Measurements from ENCODE around the gene TTC7B.
A peak's percentile ranks its signal among the peaks of the same experiment; 100 is the strongest.

TTC7B gene

DNA sequence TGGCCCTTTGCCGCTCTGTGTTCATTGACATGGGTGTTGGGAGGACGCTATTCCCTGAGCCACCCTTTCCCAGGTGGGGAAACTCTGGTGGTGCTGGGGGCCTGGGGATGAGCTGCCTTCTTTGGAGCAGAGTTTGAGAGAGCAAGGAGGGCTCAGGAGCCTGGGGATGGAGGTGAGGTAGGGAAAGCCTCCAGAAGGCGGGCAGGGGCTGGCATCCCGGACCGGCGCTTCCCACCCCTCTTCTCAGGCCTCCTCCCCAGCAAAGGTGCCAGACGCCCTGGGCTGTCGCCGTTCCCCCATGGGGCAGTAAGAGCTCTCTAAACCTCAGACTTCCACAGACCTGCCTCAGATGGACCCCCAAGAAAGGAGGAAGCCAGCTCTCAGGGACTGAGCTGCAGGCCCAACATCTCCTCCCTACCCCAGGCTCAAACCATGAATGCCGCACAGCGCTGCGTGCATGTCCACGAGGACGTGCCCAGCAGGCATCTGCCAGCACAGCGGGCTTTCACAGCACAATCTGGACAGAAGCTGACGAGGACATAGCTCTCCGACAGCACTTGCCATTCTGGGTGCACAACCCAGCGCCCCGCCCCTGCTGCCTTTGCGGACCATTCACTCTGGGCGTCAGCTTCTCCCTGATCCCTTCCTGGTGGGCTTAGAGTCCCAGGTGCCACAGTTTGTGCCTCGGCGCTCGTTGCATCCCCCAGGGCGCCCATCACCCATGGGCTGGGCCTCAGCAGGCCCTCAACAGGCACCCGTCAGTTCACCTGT, 14.9 kb upstream of the TTC7B start:
- Histone ChIP-seq H4K12ac (ENCODE audit: low read depth, low read length) (no peak overlapping the region), H3K4me2 (ENCODE audit: low read length) (no peak overlapping the region), H3K79me1 (ENCODE audit: low read length) (peaks cover 6% of the 10 kb centered on the region), H3K79me2 (ENCODE audit: control insufficient read depth, insufficient read depth, low read length, poor library complexity) (peaks cover 2% of the 10 kb centered on the region), H2BK5ac (ENCODE audit: low read depth, low read length, poor library complexity) (no peak overlapping the region), H3K23ac (ENCODE audit: low read length) (no peak overlapping the region), H4K91ac (ENCODE audit: low read depth, low read length) (no peak overlapping the region), H2BK12ac (ENCODE audit: low read length) (no peak overlapping the region), H3K18ac (ENCODE audit: low read length) (no peak overlapping the region), H2AFZ (ENCODE audit: insufficient read depth, low read length, poor library complexity) (no peak overlapping the region), H2AK5ac (ENCODE audit: low read length) (no peak overlapping the region), H3K36me3 (ENCODE audit: control insufficient read depth in 1 of 2, insufficient read depth in 2 of 2, low read length in 2 of 2) (no peaks in the 10 kb centered on the region), H3K14ac (ENCODE audit: low read length) (no peak overlapping the region), H3K4me1 (ENCODE audit: control insufficient read depth in 1 of 2, insufficient read depth in 2 of 2, low read length in 2 of 2) (peaks cover 7 to 9% of the 10 kb centered on the region in 2 experiments), H2BK120ac (ENCODE audit: insufficient read depth, low read length, poor library complexity) (no peak overlapping the region), H3K9ac (ENCODE audit: low read length) (no peak overlapping the region), H4K8ac (ENCODE audit: low read depth, low read length) (no peak overlapping the region), H3K9me3 (ENCODE audit: insufficient read depth, low read depth, low read length) (no peaks in the 10 kb centered on the region), H3K27ac (ENCODE audit: low read depth, low read length) (no peak overlapping the region), H3K4ac (ENCODE audit: low read depth, low read length) (no peak overlapping the region), H3K4me3 (ENCODE audit: low read depth, low read length) (no peak overlapping the region), H3K27me3 (ENCODE audit: insufficient read depth, low read length) (no peaks in the 10 kb centered on the region)
- DNase-seq: no peak
- no CpG with 5 or more reads among the region's 26 CpGs for WGBS (ENCODE audit: extremely low coverage, insufficient coverage, insufficient read length)

DNA sequence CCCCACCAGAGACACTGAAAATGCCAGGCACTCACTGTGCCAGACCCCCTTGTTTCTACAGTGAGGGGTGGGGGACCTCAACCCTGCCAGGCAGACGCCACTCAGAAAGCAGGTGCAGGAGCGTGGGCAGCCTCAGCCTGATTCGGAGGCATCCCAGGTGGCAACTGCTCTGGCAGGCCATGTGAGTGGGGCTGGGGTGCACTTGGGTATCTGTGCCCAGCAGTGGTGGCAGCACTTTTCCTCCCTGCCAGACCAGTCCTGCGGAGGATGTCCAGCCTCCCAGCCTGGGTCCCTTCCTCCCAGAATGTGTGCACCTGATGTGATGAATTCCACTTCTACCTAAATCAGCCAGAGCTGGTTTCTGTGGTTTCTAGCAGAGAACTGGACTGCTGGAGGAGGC, 13.4 kb upstream of the TTC7B start:
- H3K36me3 ChIP-seq (ENCODE audit: control insufficient read depth in 1 of 2, insufficient read depth in 2 of 2, low read length in 2 of 2): no peaks in the 10 kb centered on the region
- no peak overlapping the region for H2BK12ac ChIP-seq (ENCODE audit: low read length)
- no peak overlapping the region for H4K91ac ChIP-seq (ENCODE audit: low read depth, low read length)
- no peak overlapping the region for H3K23ac ChIP-seq (ENCODE audit: low read length)
- no peak overlapping the region for H3K4me2 ChIP-seq (ENCODE audit: low read length)
- H2BK120ac ChIP-seq (ENCODE audit: insufficient read depth, low read length, poor library complexity): no peak overlapping the region
- no peak for DNase-seq
- no peak overlapping the region for H4K8ac ChIP-seq (ENCODE audit: low read depth, low read length)
- H3K79me2 ChIP-seq (ENCODE audit: control insufficient read depth, insufficient read depth, low read length, poor library complexity): peaks cover 2% of the 10 kb centered on the region
- no CpG with 5 or more reads among the region's 4 CpGs for WGBS (ENCODE audit: extremely low coverage, insufficient coverage, insufficient read length)
- H2BK5ac ChIP-seq (ENCODE audit: low read depth, low read length, poor library complexity): no peak overlapping the region
- H3K27me3 ChIP-seq (ENCODE audit: insufficient read depth, low read length): no peaks in the 10 kb centered on the region
- no peak overlapping the region for H2AK5ac ChIP-seq (ENCODE audit: low read length)
- no peak overlapping the region for H3K14ac ChIP-seq (ENCODE audit: low read length)
- no peak overlapping the region for H4K12ac ChIP-seq (ENCODE audit: low read depth, low read length)
- no peak overlapping the region for H3K18ac ChIP-seq (ENCODE audit: low read length)
- H3K9me3 ChIP-seq (ENCODE audit: insufficient read depth, low read depth, low read length): no peaks in the 10 kb centered on the region
- no peak overlapping the region for H3K4ac ChIP-seq (ENCODE audit: low read depth, low read length)
- H3K4me3 ChIP-seq (ENCODE audit: low read depth, low read length): no peak overlapping the region
- H3K79me1 ChIP-seq (ENCODE audit: low read length): peaks cover 6% of the 10 kb centered on the region
- H3K4me1 ChIP-seq (ENCODE audit: control insufficient read depth in 1 of 2, insufficient read depth in 2 of 2, low read length in 2 of 2): peaks cover 7 to 9% of the 10 kb centered on the region in 2 experiments
- no peak overlapping the region for H3K9ac ChIP-seq (ENCODE audit: low read length)
- no peak overlapping the region for H2AFZ ChIP-seq (ENCODE audit: insufficient read depth, low read length, poor library complexity)
- no peak overlapping the region for H3K27ac ChIP-seq (ENCODE audit: low read depth, low read length)

DNA sequence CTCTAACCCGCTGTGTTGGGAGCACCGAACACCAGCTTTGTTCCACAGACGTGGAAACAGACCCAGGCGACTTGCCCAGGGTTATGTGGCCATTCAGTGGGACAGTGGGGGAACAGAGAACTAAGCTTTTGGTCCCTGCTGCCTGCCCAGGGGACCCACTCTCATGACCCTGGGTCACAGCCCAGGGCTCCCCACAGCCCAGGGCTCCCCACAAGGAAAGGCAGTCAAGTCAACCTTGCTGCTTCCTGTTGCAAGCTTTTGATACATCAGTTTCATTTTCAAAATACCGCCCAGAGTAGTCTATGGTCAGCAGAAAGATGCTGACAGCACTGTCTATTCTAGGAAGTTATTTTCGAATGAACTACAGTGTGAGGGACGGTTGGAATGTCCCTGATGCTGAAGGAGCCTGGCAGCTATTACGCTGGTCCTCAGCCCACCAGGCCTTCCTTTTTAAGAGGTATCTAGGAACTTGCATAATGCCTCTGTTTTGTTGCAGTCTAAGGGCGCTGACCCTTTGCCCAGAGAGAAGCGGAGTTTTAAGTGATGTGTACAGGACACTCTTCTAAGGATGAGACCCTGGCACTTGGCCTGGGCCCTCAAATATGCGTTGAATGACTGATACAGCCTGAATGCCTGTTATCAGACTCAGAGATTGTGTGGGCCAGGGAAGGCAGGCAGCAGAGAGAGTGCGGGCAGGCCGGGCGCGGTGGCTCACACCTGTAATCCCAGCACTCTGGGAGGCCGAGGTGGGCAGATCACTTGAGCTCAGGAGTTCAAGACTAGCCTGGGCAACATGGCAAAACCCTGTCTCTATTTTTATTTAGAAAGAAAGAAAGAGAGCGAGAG, 12.6 kb upstream of the TTC7B start:
- Histone ChIP-seq H2BK5ac (ENCODE audit: low read depth, low read length, poor library complexity) (no peak overlapping the region), H3K18ac (ENCODE audit: low read length) (no peak overlapping the region), H3K27ac (ENCODE audit: low read depth, low read length) (no peak overlapping the region), H3K14ac (ENCODE audit: low read length) (peak overlapping the region; percentile 16), H2BK120ac (ENCODE audit: insufficient read depth, low read length, poor library complexity) (peak overlapping the region; percentile 41), H3K9ac (ENCODE audit: low read length) (no peak overlapping the region), H3K79me2 (ENCODE audit: control insufficient read depth, insufficient read depth, low read length, poor library complexity) (peaks cover 2% of the 10 kb centered on the region), H2AFZ (ENCODE audit: insufficient read depth, low read length, poor library complexity) (peak overlapping the region; percentile 52), H3K4me3 (ENCODE audit: low read depth, low read length) (no peak overlapping the region), H3K9me3 (ENCODE audit: insufficient read depth, low read depth, low read length) (peaks cover 3% of the 10 kb centered on the region), H4K91ac (ENCODE audit: low read depth, low read length) (peak overlapping the region; percentile 46), H4K12ac (ENCODE audit: low read depth, low read length) (peak overlapping the region; percentile 76), H3K4ac (ENCODE audit: low read depth, low read length) (no peak overlapping the region), H4K8ac (ENCODE audit: low read depth, low read length) (peak overlapping the region; percentile 85), H3K36me3 (ENCODE audit: control insufficient read depth in 1 of 2, insufficient read depth in 2 of 2, low read length in 2 of 2) (no peaks in the 10 kb centered on the region), H3K27me3 (ENCODE audit: insufficient read depth, low read length) (no peaks in the 10 kb centered on the region), H3K4me1 (ENCODE audit: control insufficient read depth in 1 of 2, insufficient read depth in 2 of 2, low read length in 2 of 2) (peaks cover 7 to 9% of the 10 kb centered on the region in 2 experiments), H2BK12ac (ENCODE audit: low read length) (peak overlapping the region; percentile 38), H3K79me1 (ENCODE audit: low read length) (peaks cover 6% of the 10 kb centered on the region), H3K23ac (ENCODE audit: low read length) (no peak overlapping the region), H3K4me2 (ENCODE audit: low read length) (peak overlapping the region; percentile 60), H2AK5ac (ENCODE audit: low read length) (peak overlapping the region; percentile 3)
- DNase-seq: peak; percentile 79 to 91
- WGBS (ENCODE audit: extremely low coverage, insufficient coverage, insufficient read length): no CpG with 5 or more reads among the region's 17 CpGs

DNA sequence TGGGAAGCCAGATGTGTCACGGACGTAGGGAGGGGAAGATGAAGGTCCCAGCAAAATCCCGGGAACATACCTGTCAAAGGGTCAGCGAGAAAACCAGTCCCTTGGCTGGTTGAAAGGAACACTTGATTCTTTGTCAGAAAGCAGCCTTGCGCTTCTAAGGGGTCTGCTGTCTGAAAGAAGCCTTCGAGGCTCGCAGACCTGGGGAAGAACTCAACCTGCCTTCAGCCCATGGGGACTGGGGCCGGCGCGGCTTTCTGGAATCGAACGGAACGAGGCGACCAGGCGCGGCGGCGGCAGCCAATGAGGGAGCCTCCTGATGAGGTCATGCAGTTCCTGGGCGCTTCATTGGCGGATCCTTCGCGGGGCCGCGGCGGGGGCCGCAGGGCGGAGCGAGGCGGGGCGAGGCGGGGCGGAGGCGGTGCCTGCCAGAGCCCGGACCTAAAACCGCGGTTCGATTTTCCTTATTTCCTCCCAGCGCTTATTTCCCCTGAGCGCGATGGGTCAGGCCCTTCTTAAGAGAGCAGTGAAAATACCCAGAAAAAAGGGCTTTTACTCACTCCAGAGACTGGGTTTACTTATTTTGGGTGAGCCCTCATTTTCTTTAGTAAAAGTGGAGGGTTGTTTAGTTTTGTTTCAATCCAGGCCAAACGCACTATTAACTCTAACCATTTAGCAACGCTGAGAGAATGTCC, 11.8 kb upstream of the TTC7B start:
- peaks cover 3% of the 10 kb centered on the region for H3K9me3 ChIP-seq (ENCODE audit: insufficient read depth, low read depth, low read length)
- H3K4me3 ChIP-seq (ENCODE audit: low read depth, low read length): no peak overlapping the region
- H3K4me2 ChIP-seq (ENCODE audit: low read length): peak overlapping the region; percentile 70
- DNase-seq: peak; percentile 80 to 91
- H2BK120ac ChIP-seq (ENCODE audit: insufficient read depth, low read length, poor library complexity): peak overlapping the region; percentile 48
- H2BK5ac ChIP-seq (ENCODE audit: low read depth, low read length, poor library complexity): peak overlapping the region; percentile 12
- peak overlapping the region; percentile 71 for H2BK12ac ChIP-seq (ENCODE audit: low read length)
- H3K79me2 ChIP-seq (ENCODE audit: control insufficient read depth, insufficient read depth, low read length, poor library complexity): peaks cover 2% of the 10 kb centered on the region
- H2AFZ ChIP-seq (ENCODE audit: insufficient read depth, low read length, poor library complexity): peak overlapping the region; percentile 93
- peak overlapping the region; percentile 35 for H3K18ac ChIP-seq (ENCODE audit: low read length)
- peak overlapping the region; percentile 85 for H4K8ac ChIP-seq (ENCODE audit: low read depth, low read length)
- no peak overlapping the region for H3K9ac ChIP-seq (ENCODE audit: low read length)
- no CpG with 5 or more reads among the region's 42 CpGs for WGBS (ENCODE audit: extremely low coverage, insufficient coverage, insufficient read length)
- H3K27ac ChIP-seq (ENCODE audit: low read depth, low read length): no peak overlapping the region
- H2AK5ac ChIP-seq (ENCODE audit: low read length): no peak overlapping the region
- no peak overlapping the region for H3K4ac ChIP-seq (ENCODE audit: low read depth, low read length)
- peaks cover 7 to 9% of the 10 kb centered on the region in 2 experiments for H3K4me1 ChIP-seq (ENCODE audit: control insufficient read depth in 1 of 2, insufficient read depth in 2 of 2, low read length in 2 of 2)
- no peaks in the 10 kb centered on the region for H3K36me3 ChIP-seq (ENCODE audit: control insufficient read depth in 1 of 2, insufficient read depth in 2 of 2, low read length in 2 of 2)
- no peaks in the 10 kb centered on the region for H3K27me3 ChIP-seq (ENCODE audit: insufficient read depth, low read length)
- H4K91ac ChIP-seq (ENCODE audit: low read depth, low read length): peak overlapping the region; percentile 41
- peak overlapping the region; percentile 71 for H3K14ac ChIP-seq (ENCODE audit: low read length)
- H3K23ac ChIP-seq (ENCODE audit: low read length): no peak overlapping the region
- peak overlapping the region; percentile 76 for H4K12ac ChIP-seq (ENCODE audit: low read depth, low read length)
- peaks cover 6% of the 10 kb centered on the region for H3K79me1 ChIP-seq (ENCODE audit: low read length)

Data from trophoblast cell (in vitro differentiated cells and primary cell).